ENCODE measurements around the gene CLSTN2. TPM values are rescaled to one million over a fixed set of nuclear protein-coding genes. Genes with fewer than 3 reads are reported as not detected.

Gene CLSTN2
- total and polyA plus RNA-seq, 2 of the 4 experiments (the other 2 are of a cell fraction), result under 0.01 to 0.07 TPM

DNA sequence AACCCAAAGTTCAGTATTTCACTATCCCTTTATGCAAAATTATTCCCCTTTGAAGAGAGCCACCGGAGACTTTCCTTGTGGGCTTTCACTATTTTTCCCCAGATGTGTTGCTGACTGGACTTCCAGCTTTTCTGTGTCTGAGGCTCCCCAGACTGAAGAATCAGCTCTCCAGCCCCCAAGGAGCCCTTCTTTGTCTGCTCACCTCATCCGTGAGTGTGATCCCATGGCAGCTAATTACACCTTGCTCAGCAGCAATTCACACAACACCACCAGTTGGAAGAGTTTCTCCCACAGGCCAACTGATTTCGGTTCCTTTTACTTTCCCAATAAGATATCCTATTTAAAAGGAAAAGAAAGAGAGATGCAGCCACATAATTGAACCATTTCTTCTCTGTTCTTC, 493.4 kb downstream of the CLSTN2 start:
- Histone ChIP-seq H3K9me1 (ENCODE audit: insufficient read depth, low read length) (no peaks in the 10 kb centered on the region), H3K9me3 (ENCODE audit: control insufficient read depth, insufficient read depth, low read length) (no peaks in the 10 kb centered on the region), H2BK5ac (ENCODE audit: low read depth, low read length, poor library complexity, severe bottlenecking) (no peak overlapping the region), H4K20me1 (ENCODE audit: insufficient read depth, low read length) (no peaks in the 10 kb centered on the region), H3K9ac (ENCODE audit: low read depth, low read length) (no peak overlapping the region), H2BK120ac (ENCODE audit: low read depth, low read length) (no peak overlapping the region), H3K18ac (ENCODE audit: low read depth, low read length) (no peak overlapping the region), H3K27ac (ENCODE audit: insufficient read depth, low read length) (no peak overlapping the region), H2BK15ac (ENCODE audit: low read depth, low read length) (no peak overlapping the region), H4K8ac (ENCODE audit: low read depth in 2 of 2, low read length in 2 of 2) (no peak overlapping the region), H3K4me2 (ENCODE audit: low read depth, low read length) (no peak overlapping the region), H4K91ac (ENCODE audit: insufficient read depth, low read depth, low read length) (no peak overlapping the region), H3K56ac (ENCODE audit: extremely low read depth, insufficient read depth, low read length) (no peak overlapping the region), H2AK5ac (ENCODE audit: low read depth, low read length) (no peak overlapping the region), H3K14ac (replicated peaks; ENCODE audit: low read depth, low read length) (no peak overlapping the region), H3K27me3 (ENCODE audit: control insufficient read depth, insufficient read depth, low read length) (0 out of 2 replicates have a peak, but pooled peaks cover 1% of the 10 kb centered on the region), H3K4ac (ENCODE audit: low read depth, low read length) (no peak overlapping the region), H3K23ac (ENCODE audit: low read depth, low read length) (no peak overlapping the region), H3K4me1 (ENCODE audit: control insufficient read depth, insufficient read depth, low read length) (no peaks in the 10 kb centered on the region), H4K5ac (ENCODE audit: low read depth, low read length) (no peak overlapping the region), H2AK9ac (replicated peaks; ENCODE audit: low read depth, low read length, poor library complexity) (no peak overlapping the region), H2BK20ac (ENCODE audit: low read depth, low read length) (no peak overlapping the region), H3K36me3 (ENCODE audit: control insufficient read depth, insufficient read depth, low read length) (no peaks in the 10 kb centered on the region), H3K4me3 (ENCODE audit: insufficient read depth, low read depth, low read length) (no peak overlapping the region), H3K79me1 (ENCODE audit: low read depth in 1 of 2, low read length in 2 of 2) (no peaks in the 10 kb centered on the region), H2AFZ (replicated peaks; ENCODE audit: low read length, poor library complexity) (no peak overlapping the region)
- in situ Hi-C loops (cut with MboI; ENCODE audit: low sequenced_read_pairs), result no loop called here
- dilution Hi-C loops (cut with HindIII; ENCODE audit: low sequenced_read_pairs, unreplicated experiment), result no loop called here
- WGBS, 2 experiments (ENCODE audit: extremely low coverage in 2 of 2, insufficient read length in 1 of 2), result 67% methylated on average over 1 of the region's 3 CpGs; no CpG with 5 or more reads in 1 of the 2 experiments
- TF ChIP-seq NFE2L2 (IDR thresholded peaks at IDR 0.05; ENCODE audit: low read depth, low read length), result no peak
- no peak for TF ChIP-seq RAD21 (IDR thresholded peaks at IDR 0.05; ENCODE audit: low read length)
- no peak for TF ChIP-seq RFX5 (IDR thresholded peaks at IDR 0.05; ENCODE audit: low read depth, low read length)
- TF ChIP-seq, protein P1, sequence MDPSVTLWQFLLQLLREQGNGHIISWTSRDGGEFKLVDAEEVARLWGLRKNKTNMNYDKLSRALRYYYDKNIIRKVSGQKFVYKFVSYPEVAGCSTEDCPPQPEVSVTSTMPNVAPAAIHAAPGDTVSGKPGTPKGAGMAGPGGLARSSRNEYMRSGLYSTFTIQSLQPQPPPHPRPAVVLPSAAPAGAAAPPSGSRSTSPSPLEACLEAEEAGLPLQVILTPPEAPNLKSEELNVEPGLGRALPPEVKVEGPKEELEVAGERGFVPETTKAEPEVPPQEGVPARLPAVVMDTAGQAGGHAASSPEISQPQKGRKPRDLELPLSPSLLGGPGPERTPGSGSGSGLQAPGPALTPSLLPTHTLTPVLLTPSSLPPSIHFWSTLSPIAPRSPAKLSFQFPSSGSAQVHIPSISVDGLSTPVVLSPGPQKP (IDR thresholded peaks at IDR 0.05; ENCODE audit: borderline replicate concordance, low read depth, low read length), result no peak
- TF ChIP-seq, protein P2, sequence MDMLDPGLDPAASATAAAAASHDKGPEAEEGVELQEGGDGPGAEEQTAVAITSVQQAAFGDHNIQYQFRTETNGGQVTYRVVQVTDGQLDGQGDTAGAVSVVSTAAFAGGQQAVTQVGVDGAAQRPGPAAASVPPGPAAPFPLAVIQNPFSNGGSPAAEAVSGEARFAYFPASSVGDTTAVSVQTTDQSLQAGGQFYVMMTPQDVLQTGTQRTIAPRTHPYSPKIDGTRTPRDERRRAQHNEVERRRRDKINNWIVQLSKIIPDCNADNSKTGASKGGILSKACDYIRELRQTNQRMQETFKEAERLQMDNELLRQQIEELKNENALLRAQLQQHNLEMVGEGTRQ (IDR thresholded peaks at IDR 0.05; ENCODE audit: low read depth, low read length), result no peak
- TF ChIP-seq, protein P3, sequence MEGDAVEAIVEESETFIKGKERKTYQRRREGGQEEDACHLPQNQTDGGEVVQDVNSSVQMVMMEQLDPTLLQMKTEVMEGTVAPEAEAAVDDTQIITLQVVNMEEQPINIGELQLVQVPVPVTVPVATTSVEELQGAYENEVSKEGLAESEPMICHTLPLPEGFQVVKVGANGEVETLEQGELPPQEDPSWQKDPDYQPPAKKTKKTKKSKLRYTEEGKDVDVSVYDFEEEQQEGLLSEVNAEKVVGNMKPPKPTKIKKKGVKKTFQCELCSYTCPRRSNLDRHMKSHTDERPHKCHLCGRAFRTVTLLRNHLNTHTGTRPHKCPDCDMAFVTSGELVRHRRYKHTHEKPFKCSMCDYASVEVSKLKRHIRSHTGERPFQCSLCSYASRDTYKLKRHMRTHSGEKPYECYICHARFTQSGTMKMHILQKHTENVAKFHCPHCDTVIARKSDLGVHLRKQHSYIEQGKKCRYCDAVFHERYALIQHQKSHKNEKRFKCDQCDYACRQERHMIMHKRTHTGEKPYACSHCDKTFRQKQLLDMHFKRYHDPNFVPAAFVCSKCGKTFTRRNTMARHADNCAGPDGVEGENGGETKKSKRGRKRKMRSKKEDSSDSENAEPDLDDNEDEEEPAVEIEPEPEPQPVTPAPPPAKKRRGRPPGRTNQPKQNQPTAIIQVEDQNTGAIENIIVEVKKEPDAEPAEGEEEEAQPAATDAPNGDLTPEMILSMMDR (conservative IDR thresholded peaks at IDR 0.05; ENCODE audit: low read depth, low read length), result no peak
- TF ChIP-seq FOS (IDR thresholded peaks at IDR 0.05; ENCODE audit: low read depth, low read length), result no peak
- no peak for TF ChIP-seq MAFK (IDR thresholded peaks at IDR 0.05; ENCODE audit: low read depth, low read length)
- TF ChIP-seq CHD1 (IDR thresholded peaks at IDR 0.05; ENCODE audit: low read depth, low read length), result no peak
- no peak for TF ChIP-seq SMC3 (IDR thresholded peaks at IDR 0.05; ENCODE audit: low read depth, low read length)
- no peak for TF ChIP-seq BHLHE40 (IDR thresholded peaks at IDR 0.05; ENCODE audit: low read depth, low read length)
- no peak for TF ChIP-seq POLR2A (IDR thresholded peaks at IDR 0.05; ENCODE audit: low read depth, low read length)
- TF ChIP-seq RCOR1 (IDR thresholded peaks at IDR 0.05; ENCODE audit: insufficient replicate concordance, low read length), result no peak
- no peak for TF ChIP-seq MAZ (IDR thresholded peaks at IDR 0.05; ENCODE audit: borderline replicate concordance, low read depth, low read length)
- no TSS peak for BruUV-seq (replicated peaks)
- no peak for ATAC-seq (ENCODE audit: low read depth)
- DNase-seq, result no peak
- intact Hi-C loops (cut with micrococcal nuclease), result no loop called here
- CTCF ChIA-PET, result no interaction called here
- POLR2A ChIA-PET (ENCODE audit: unreplicated experiment), result no interaction called here

All from IMR-90 (cell line).